IMR-90 (cell line): Measurements from ENCODE around the gene CNIH1.

Experiments
- CEBPB ChIP-seq: IDR thresholded peaks from 2 replicates; pipeline ENCODE4 v1.6.1; 2012; ENCODE audit warnings: low read depth, low read length, improper control_type of control experiment
- CTCF ChIP-seq: conservative IDR thresholded peaks from 2 replicates; pipeline ENCODE4 v1.5.1; 2012; ENCODE audit warnings: mild to moderate bottlenecking, low read depth, low read length, improper control_type of control experiment
- MAFK ChIP-seq: IDR thresholded peaks from 2 replicates; pipeline ENCODE4 v1.6.1; 2012; ENCODE audit warnings: low read depth, low read length, improper control_type of control experiment
- MXI1 ChIP-seq: IDR thresholded peaks from 2 replicates; pipeline ENCODE4 v1.6.1; 2012; ENCODE audit warnings: low read depth, mild to moderate bottlenecking, low read length, moderate library complexity, borderline replicate concordance
- NFE2L2 ChIP-seq: fragments of 150-350 bp; IDR thresholded peaks from 2 replicates; pipeline ENCODE4 v1.6.1; 2016; ENCODE audit warnings: low read depth, mild to moderate bottlenecking, low read length
- POLR2A ChIP-seq: IDR thresholded peaks from 2 replicates; pipeline ENCODE4 v1.6.1; 2012; ENCODE audit warnings: mild to moderate bottlenecking, low read depth, low read length
- RAD21 ChIP-seq: IDR thresholded peaks from 2 replicates; pipeline ENCODE4 v1.6.1; 2012; ENCODE audit warnings: low read length, improper control_type of control experiment
- RCOR1 ChIP-seq: IDR thresholded peaks from 2 replicates; pipeline ENCODE4 v1.6.1; 2012; ENCODE audit warnings: mild to moderate bottlenecking, low read length, improper control_type of control experiment; ENCODE audit not compliant: insufficient replicate concordance
- RFX5 ChIP-seq: IDR thresholded peaks from 2 replicates; pipeline ENCODE4 v1.8.0; 2012; ENCODE audit warnings: low read depth, mild to moderate bottlenecking, low read length, moderate library complexity
- USF2 ChIP-seq: fragments of 150-350 bp; IDR thresholded peaks from 2 replicates; pipeline ENCODE4 v1.6.1; 2017; ENCODE audit warnings: mild to moderate bottlenecking, antibody characterized with exemption, low read length, low read depth
- TF ChIP-seq, protein P1 (sequence below): fragments of 150-350 bp; IDR thresholded peaks from 2 replicates; pipeline ENCODE4 v1.6.1; 2016; ENCODE audit warnings: low read depth, mild to moderate bottlenecking, low read length, moderate library complexity, borderline replicate concordance

- TF ChIP-seq CTCF (no peak), CEBPB (no peak), RAD21 (no peak), POLR2A (no peak), MXI1 (no peak), USF2 (no peak), NFE2L2 (no peak), RFX5 (no peak), RCOR1 (no peak), MAFK (no peak)
- TF ChIP-seq, protein P1, sequence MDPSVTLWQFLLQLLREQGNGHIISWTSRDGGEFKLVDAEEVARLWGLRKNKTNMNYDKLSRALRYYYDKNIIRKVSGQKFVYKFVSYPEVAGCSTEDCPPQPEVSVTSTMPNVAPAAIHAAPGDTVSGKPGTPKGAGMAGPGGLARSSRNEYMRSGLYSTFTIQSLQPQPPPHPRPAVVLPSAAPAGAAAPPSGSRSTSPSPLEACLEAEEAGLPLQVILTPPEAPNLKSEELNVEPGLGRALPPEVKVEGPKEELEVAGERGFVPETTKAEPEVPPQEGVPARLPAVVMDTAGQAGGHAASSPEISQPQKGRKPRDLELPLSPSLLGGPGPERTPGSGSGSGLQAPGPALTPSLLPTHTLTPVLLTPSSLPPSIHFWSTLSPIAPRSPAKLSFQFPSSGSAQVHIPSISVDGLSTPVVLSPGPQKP, result no peak
Observed at GRCh38 chr14:54411371-54411770, 29.8 kb downstream of the CNIH1 start.
